Measurements from ENCODE around the gene TMEM108. TPM values are rescaled to one million over a fixed set of nuclear protein-coding genes. Genes with fewer than 3 reads are reported as not detected.

The TMEM108 gene
- total RNA-seq, 2 donors from 2014 or later, result not detected

GRCh38 chr3:133364704-133365103, 326.5 kb downstream of the TMEM108 start:
- no peaks in the 10 kb centered on the region for H3K36me3 Mint-ChIP-seq

GRCh38 chr3:133366921-133367320, 328.7 kb downstream of the TMEM108 start:
- Mint-ChIP-seq H3K27ac (no peak overlapping the region), H3K36me3 (no peaks in the 10 kb centered on the region), H3K9me3 (no peaks in the 10 kb centered on the region)
- DNase-seq (ENCODE audit: low spot score in 2 of 2) (no peak), ATAC-seq (no peak)

More at GRCh38 chr3:133364704-133365103, 326.5 kb downstream of the TMEM108 start:
- Mint-ChIP-seq H3K9me3 (no peaks in the 10 kb centered on the region), H3K27ac (no peak overlapping the region)
- no peak for ATAC-seq
- DNase-seq (ENCODE audit: low spot score in 2 of 2), result no peak

- DNase-seq (ENCODE audit: low spot score in 2 of 2) (no peak), ATAC-seq (no peak)
- H3K36me3 Mint-ChIP-seq, result no peaks in the 10 kb centered on the region
- no peak overlapping the region for H3K27ac Mint-ChIP-seq
- no peaks in the 10 kb centered on the region for H3K9me3 Mint-ChIP-seq
Observed at GRCh38 chr3:133367403-133367802, 329.2 kb downstream of the TMEM108 start.

GRCh38 chr3:133367956-133368355, 329.8 kb downstream of the TMEM108 start:
- DNase-seq (ENCODE audit: low spot score in 2 of 2), result no peak
- no peak for ATAC-seq
- Mint-ChIP-seq H3K9me3 (no peaks in the 10 kb centered on the region), H3K27ac (no peak overlapping the region), H3K36me3 (no peaks in the 10 kb centered on the region)

- no peak for ATAC-seq
- no peak for DNase-seq (ENCODE audit: low spot score in 2 of 2)
- no peaks in the 10 kb centered on the region for H3K9me3 Mint-ChIP-seq
- H3K36me3 Mint-ChIP-seq, result no peaks in the 10 kb centered on the region
- H3K27ac Mint-ChIP-seq, result no peak overlapping the region
Observed at GRCh38 chr3:133368371-133369067, 330.3 kb downstream of the TMEM108 start.

GRCh38 chr3:133369068-133369440, 330.9 kb downstream of the TMEM108 start:
- DNase-seq (ENCODE audit: low spot score in 2 of 2), result no peak
- ATAC-seq, result no peak
- H3K27ac Mint-ChIP-seq, result no peak overlapping the region
- no peaks in the 10 kb centered on the region for H3K9me3 Mint-ChIP-seq
- H3K36me3 Mint-ChIP-seq, result no peaks in the 10 kb centered on the region

GRCh38 chr3:133371181-133371580, 333.0 kb downstream of the TMEM108 start:
- Mint-ChIP-seq H3K9me3 (no peaks in the 10 kb centered on the region), H3K36me3 (no peaks in the 10 kb centered on the region), H3K27ac (no peak overlapping the region)
- DNase-seq (ENCODE audit: low spot score in 2 of 2) (no peak), ATAC-seq (no peak)

GRCh38 chr3:133371676-133372075, 333.5 kb downstream of the TMEM108 start:
- no peak for DNase-seq (ENCODE audit: low spot score in 2 of 2)
- no peak overlapping the region for H3K27ac Mint-ChIP-seq
- ATAC-seq, result no peak
- no peaks in the 10 kb centered on the region for H3K9me3 Mint-ChIP-seq
- H3K36me3 Mint-ChIP-seq, result no peaks in the 10 kb centered on the region

GRCh38 chr3:133374708-133375402, 336.7 kb downstream of the TMEM108 start:
- H3K9me3 Mint-ChIP-seq, result no peaks in the 10 kb centered on the region
- H3K36me3 Mint-ChIP-seq, result no peaks in the 10 kb centered on the region
- H3K27ac Mint-ChIP-seq, result no peak overlapping the region
- no peak for DNase-seq (ENCODE audit: low spot score in 2 of 2)
- ATAC-seq, result no peak

- no peaks in the 10 kb centered on the region for H3K9me3 Mint-ChIP-seq
- H3K36me3 Mint-ChIP-seq, result no peaks in the 10 kb centered on the region
- ATAC-seq (no peak), DNase-seq (ENCODE audit: low spot score in 2 of 2) (no peak)
- H3K27ac Mint-ChIP-seq, result no peak overlapping the region
Observed at GRCh38 chr3:133375403-133375745, 337.2 kb downstream of the TMEM108 start.

- ATAC-seq, result no peak
- Mint-ChIP-seq H3K27ac (no peak overlapping the region), H3K36me3 (no peaks in the 10 kb centered on the region), H3K9me3 (no peaks in the 10 kb centered on the region)
- DNase-seq (ENCODE audit: low spot score in 2 of 2), result no peak
Observed at GRCh38 chr3:133376810-133377209, 338.6 kb downstream of the TMEM108 start.

- H3K27ac Mint-ChIP-seq, result no peak overlapping the region
- no peaks in the 10 kb centered on the region for H3K9me3 Mint-ChIP-seq
- DNase-seq (ENCODE audit: low spot score in 2 of 2) (no peak), ATAC-seq (no peak)
- H3K36me3 Mint-ChIP-seq, result no peaks in the 10 kb centered on the region
Observed at GRCh38 chr3:133377396-133377795, 339.2 kb downstream of the TMEM108 start.

- H3K9me3 Mint-ChIP-seq, result no peaks in the 10 kb centered on the region
- ATAC-seq (no peak), DNase-seq (ENCODE audit: low spot score in 2 of 2) (no peak)
- H3K27ac Mint-ChIP-seq, result no peak overlapping the region
- H3K36me3 Mint-ChIP-seq, result no peaks in the 10 kb centered on the region
Observed at GRCh38 chr3:133379926-133380325, 341.7 kb downstream of the TMEM108 start.

- Mint-ChIP-seq H3K27ac (peak overlapping the region in 1 of 2 donors; percentile 22), H3K36me3 (no peaks in the 10 kb centered on the region), H3K9me3 (no peaks in the 10 kb centered on the region)
- DNase-seq (ENCODE audit: low spot score in 2 of 2) (no peak), ATAC-seq (no peak)
Observed at GRCh38 chr3:133380481-133381225, 342.5 kb downstream of the TMEM108 start.

GRCh38 chr3:133381346-133382109, 343.3 kb downstream of the TMEM108 start:
- ATAC-seq (no peak), DNase-seq (ENCODE audit: low spot score in 2 of 2) (no peak)
- H3K9me3 Mint-ChIP-seq, result no peaks in the 10 kb centered on the region
- H3K27ac Mint-ChIP-seq, result peak overlapping the region in 1 of 2 donors; percentile 0
- no peaks in the 10 kb centered on the region for H3K36me3 Mint-ChIP-seq

- Mint-ChIP-seq H3K36me3 (no peaks in the 10 kb centered on the region), H3K9me3 (no peaks in the 10 kb centered on the region), H3K27ac (no peak overlapping the region)
- DNase-seq (ENCODE audit: low spot score in 2 of 2) (no peak), ATAC-seq (peak in 1 of 2 donors; percentile 40)
Observed at GRCh38 chr3:133383175-133383574, 345.0 kb downstream of the TMEM108 start.

GRCh38 chr3:133383741-133384140, 345.6 kb downstream of the TMEM108 start:
- ATAC-seq (no peak), DNase-seq (ENCODE audit: low spot score in 2 of 2) (no peak)
- no peaks in the 10 kb centered on the region for H3K9me3 Mint-ChIP-seq
- no peak overlapping the region for H3K27ac Mint-ChIP-seq
- H3K36me3 Mint-ChIP-seq, result no peaks in the 10 kb centered on the region

Measured in activated naive CD4-positive, alpha-beta T cell treated with anti-CD3 and anti-CD28 coated beads, Interleukin-2, amount 50 U/mL, for 72 hours (primary cell).